D721Med (cell line): ENCODE measurements around the gene PXDC1.
A peak's percentile ranks its signal among the peaks of the same experiment; 100 is the strongest.

Experiments used
- DNase-seq: peaks from one replicate; pipeline ENCODE4 v3.0.0; 2011; ENCODE audit warnings: low spot score; ENCODE audit not compliant: insufficient read length
- FAIRE-seq: peaks from 2 replicates; lab custom pipeline; 2011; peaks lifted over from hg19 to GRCh38; lab: Jason Lieb, UNC
- CTCF ChIP-seq: IDR thresholded peaks from 2 replicates; pipeline ENCODE4 v1.5.1; 2012; ENCODE audit warnings: mild to moderate bottlenecking, control low read depth; ENCODE audit not compliant: insufficient read depth; ENCODE audit errors: missing control alignments

PXDC1 gene

GRCh38 chr6:3748208-3749066 is 3.1 kb downstream of the PXDC1 start:
- peak; percentile 53 for TF ChIP-seq CTCF
- peak; percentile 87 for DNase-seq
- no peak for FAIRE-seq

DNA sequence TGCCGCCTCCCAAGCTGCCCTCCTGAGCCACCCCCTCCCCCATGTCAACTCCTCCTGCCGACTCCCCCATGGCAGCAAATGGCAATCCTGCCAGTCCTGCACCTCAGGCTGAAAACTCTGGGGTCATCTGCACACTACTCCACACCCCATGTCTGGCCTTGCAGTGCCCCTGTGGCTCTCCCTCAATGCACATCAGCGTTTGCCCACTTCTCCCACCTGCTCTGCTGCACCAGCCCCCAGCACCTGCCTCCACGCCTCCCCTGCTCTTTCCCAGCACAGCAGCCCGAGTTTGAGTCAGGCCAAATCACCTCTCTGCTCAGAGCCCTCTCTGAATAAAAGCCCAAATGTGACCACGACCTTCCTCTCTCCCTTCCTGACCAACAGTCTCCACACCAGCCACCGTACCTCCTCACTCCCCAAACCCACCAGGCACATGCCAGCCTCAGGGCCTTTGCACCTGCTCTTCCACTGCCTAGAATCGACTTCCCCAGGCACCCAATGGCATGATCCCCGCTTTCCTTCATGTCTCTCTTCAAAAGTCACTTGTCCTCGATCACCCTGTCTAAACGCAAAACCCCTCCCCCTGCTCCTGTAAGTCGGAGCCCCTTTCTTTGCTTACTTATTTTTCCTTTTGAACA is 4.3 kb downstream of the PXDC1 start:
- TF ChIP-seq CTCF: no peak
- DNase-seq (no peak), FAIRE-seq (no peak)

GRCh38 chr6:3746696-3747095 is 4.8 kb downstream of the PXDC1 start:
- no peak for TF ChIP-seq CTCF
- DNase-seq (no peak), FAIRE-seq (no peak)

- DNase-seq: no peak
- no peak for TF ChIP-seq CTCF
- FAIRE-seq: no peak
These were observed 5.3 kb downstream of the PXDC1 start for GRCh38 chr6:3746119-3746691.

DNA sequence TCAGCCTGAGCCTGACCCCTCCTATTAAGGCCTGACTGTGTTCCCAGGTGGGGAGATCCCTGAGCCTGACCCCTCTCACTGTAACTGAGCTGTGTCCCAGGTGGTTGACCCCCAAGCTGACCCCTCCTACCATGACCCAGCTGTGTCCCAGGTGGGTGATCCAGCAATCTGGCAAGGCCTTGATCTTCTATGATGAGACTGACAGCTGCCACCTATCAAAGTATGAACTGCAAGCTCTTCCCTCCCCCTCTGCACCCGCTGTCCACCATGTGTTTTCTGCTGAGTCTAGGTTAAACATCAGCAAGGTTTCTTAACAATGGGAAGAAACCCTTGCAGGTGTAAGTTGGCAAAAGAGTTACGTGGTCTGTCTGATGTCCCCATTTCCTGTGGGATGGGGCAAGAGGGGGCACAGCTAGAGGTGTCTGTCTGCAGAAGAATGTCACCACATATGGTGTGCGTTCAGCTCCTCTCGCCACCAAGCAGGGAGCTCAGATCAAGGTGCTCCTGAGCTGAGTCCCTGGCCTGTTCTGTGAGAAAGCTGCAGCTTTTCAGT is 5.9 kb downstream of the PXDC1 start:
- DNase-seq (no peak), FAIRE-seq (no peak)
- no peak for TF ChIP-seq CTCF

GRCh38 chr6:3744901-3745470 is 6.5 kb downstream of the PXDC1 start:
- FAIRE-seq (no peak), DNase-seq (no peak)
- TF ChIP-seq CTCF: no peak
